Activated CD8-positive, alpha-beta memory T cell treated with anti-CD3 and anti-CD28 coated beads, Interleukin-2, amount 50 U/mL, for 24 hours (primary cell): Measurements from ENCODE around the gene SIRT4.
"Not testable (repeated sequence)": the region's sequence is repeated elsewhere in the genome, so short reads cannot be mapped to it uniquely, and the experiment has no call there.

Experiments used
- DNase-seq: peaks from one replicate; pipeline ENCODE4 v3.0.0-alpha.2; 2020; ENCODE audit errors: extremely low read depth

Gene SIRT4, protein sequence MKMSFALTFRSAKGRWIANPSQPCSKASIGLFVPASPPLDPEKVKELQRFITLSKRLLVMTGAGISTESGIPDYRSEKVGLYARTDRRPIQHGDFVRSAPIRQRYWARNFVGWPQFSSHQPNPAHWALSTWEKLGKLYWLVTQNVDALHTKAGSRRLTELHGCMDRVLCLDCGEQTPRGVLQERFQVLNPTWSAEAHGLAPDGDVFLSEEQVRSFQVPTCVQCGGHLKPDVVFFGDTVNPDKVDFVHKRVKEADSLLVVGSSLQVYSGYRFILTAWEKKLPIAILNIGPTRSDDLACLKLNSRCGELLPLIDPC

DNA sequence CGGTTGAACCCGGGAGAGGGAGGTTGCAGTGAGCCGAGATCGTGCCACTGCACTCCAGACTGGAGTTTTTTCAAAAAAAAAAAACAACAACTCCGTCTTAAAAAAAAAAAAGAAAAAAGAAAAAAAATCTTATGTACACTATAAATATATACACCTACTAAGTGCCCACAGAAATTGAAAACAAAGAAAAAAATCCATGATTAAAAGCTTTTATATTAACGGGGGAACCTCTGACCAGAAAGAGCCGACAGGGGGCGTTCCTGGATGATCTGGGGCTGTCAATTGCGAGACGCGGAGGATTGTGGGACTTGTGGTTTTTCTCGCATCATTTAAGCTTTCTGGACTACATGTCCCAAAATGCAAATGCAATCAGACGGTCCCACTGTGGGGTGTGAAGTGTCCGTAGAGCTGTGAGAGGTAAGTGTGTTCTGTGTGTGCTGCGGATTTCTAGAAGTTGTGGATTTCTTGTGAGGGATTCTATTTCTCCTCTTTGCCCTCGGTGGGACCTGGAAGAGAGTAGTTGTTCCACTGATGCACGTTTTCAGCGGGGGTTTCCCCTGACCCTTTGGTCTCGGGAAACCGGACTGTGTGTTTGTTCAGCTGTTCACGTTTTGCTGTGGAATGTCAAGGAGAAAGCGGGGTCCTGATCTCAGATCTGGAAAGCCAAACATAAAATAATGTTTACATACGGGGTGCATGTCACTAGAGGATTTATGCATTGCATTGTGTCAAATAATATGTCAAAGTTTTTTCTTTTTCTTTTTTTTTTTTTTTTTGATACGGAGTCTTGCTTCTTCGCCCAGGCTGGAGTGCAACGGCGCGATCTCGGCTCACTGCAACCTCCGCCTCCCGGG, at the start of gene SIRT4:
Gene SIRT4, plus strand, starts transcription at position 360 of the 854 bp plus-strand sequence. CDS start 1,241 bp downstream, outside the sequence.
- peak; percentile 78 for DNase-seq

DNA sequence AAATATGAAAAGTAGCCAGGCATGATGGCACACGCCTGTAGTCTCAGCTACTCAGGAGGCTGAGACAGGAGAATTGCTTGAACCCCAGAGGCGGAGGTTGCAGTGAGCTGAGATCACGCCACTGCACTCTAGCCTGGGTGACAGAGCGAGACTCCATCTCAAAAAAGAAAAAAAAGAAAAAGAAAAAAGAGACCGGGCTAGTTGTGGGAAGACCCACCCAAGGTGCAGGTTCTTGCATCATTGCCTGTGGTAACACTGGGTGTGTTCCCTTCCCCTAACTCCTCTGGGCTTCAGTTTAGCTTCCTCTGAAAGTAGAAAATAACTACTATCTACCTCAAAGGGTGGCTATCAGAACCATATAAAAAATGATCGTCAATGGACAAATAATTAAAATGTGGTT, 48.8 kb upstream of the SIRT4 start:
- DNase-seq, result not testable (repeated sequence)

DNA sequence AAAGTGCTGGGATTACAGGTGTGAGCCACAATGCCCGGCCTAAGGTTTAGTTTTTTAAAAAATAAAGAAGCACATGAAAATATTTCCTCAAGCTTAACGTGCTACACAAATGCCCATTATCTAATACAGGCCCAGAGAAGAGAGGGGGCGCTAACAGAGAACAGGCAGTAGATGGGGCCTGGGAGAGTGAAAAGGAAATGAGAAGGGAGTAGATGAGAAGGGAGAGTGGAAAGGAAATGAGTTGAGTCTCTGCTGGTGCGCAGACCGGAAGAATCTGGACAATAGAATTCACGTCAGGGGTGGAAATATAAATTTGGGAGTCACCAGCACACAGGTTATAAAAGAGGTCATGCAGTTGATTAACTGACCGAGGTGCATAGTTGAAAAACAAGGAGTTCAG, 47.3 kb upstream of the SIRT4 start:
- DNase-seq, result no peak

DNA sequence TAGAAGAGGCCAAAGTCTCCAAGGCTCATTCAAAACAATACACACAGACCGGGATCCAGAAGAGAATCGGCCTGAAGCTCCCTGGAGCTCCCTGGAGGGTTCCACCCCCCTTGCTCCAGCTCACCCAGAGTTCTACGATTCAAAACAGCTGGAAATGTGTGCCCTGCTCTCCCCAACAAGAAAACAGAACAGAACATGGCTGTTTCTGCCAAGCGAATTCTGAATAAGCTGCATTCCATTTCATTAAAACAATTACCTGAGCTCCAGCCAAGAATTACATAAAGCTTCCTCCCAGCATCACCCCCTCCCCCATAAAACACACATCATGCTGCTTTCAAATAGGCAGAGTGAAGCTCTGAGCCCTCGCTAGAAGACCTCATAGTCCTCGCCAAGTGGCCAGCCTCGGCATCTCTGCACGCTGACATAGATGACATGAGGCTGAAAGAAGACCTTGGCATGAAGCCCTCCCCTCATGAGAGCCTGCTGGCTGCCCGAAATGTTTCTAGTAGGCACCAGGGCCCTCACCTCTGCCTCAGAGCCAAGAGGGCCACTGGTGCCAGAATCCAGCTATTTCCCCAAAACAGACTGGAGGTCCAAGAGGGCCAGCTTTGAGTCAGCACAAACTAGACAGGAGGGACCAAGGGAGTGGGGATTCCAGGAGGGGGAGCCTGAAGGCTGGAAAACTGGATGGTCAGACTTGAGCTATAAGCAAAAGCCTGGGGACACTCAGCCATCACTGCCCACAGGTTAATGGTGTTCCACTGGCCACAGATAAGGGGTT, 44.9 kb upstream of the SIRT4 start:
- DNase-seq, result no peak

DNA sequence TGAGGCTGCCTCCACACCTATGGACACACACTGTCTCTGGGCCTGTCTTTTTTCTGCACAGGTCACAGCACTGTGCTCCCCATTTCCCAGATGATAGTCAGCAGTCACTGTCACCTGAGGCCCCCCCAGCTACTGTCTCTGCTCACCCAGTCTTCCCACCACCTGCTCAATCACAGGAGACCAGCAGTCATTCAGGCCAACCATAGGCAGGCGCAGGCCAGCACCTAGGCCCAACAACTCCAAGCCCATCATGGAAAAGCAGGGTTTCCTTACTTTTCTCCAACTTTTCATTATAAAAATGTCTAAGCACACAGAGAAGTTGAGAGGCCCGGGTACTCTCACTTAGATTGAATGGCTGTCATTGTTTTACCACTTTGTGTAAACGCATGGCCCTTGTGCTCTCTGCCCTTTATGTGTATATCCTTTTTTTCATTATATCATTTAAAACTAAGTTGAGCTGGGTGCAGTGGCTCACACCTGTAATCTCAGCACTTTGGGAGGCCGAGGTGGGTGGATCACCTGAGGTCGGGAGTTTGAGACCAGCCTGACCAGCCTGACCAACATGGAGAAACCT, 43.7 kb upstream of the SIRT4 start:
- no peak for DNase-seq

DNA sequence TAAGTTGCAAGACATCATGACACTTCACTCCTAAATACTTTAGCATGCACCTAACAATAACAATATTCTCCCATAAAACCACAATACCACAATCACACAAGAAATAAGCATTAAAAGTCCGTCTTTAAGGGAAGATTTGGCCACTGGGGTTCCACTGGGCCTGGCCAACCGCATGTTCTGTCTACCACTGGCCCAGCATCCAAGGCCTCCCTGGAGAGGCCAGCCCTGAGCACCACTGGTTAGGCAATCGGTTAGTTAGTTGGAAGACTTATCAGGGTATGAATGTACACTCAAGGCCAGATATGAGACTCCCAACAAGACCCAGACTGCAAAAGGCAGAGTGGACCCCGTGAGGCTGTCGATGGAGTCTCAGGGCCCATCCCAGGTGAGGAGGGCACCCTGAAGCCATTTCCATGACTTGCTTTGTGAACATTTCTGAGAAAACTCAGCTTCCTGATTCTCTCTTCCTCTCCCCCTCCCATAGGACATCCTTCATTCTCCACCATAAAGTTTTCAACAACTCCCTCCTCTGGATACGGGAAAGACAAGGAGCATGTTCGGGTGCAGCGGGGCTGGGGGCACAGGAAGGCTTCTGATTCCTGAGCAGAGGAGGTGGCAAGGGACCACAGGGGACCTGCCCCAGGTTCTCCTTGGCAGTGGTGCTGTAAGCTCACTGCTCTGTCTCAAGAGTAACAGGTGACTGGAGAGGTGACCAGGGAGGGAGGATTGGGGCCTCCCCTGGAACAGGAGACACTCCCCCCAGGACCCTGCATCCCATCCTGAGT, 42.5 kb upstream of the SIRT4 start:
- no peak for DNase-seq

DNA sequence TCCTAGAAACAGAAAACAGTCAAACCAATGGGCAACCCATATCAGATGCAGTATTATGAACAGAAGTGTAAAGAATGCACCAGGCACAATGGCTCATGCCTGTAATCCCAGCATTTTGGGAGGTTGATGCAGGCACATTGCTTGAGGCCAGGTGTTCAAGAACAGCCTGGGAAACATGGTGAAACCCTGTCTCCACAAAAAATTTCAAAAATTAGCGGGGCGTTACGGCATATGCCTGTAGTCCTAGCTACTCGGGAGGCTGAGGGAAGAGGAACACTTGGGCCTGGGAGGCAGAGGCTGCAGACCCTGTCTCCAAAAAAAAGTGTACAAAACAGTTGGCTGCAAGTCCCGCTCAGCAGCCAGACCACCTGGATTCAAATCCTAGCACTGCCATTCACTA, 41.5 kb upstream of the SIRT4 start:
- DNase-seq, result no peak

DNA sequence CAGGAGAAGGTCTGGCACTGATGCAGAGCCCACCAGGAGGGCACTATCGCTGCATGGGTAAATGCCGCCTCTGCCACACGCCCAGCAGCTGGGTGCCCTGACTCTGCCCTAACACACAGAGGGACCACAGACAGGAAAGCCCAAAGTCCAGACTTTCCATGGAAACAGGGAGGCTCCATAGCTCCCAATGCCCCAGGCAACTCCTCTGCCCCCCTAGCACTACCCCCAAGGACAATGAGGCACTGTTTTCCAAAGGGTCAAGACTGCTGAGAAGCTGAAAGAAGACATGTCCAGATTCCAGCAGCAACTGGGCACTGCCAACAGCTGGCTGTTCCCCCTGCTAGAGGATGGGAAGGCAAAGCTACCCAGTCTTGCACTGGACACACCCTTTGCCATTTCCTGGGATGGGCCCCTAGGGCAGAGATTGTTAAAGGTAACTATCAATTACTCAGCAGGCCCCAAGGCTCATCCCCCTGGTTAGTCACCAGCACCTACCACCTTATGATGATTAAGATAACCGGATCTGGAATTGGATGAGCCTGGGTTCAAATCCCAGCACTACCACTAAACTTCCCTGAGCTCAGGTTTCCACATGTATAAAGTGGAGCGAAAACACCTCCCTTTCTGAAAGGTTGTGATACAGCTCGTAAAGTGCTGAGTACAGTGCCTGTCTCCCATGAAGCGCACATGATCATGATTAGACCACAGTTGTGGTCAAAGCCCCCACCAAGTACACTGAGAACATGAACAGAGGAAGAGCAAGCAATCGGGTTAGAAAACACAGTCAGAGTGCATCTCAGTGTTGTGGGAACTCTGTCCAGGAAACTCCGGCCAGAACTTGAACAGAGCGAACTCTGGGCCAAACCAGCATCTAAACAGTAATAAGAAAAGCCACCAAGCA, 39.9 kb upstream of the SIRT4 start:
- no peak for DNase-seq

DNA sequence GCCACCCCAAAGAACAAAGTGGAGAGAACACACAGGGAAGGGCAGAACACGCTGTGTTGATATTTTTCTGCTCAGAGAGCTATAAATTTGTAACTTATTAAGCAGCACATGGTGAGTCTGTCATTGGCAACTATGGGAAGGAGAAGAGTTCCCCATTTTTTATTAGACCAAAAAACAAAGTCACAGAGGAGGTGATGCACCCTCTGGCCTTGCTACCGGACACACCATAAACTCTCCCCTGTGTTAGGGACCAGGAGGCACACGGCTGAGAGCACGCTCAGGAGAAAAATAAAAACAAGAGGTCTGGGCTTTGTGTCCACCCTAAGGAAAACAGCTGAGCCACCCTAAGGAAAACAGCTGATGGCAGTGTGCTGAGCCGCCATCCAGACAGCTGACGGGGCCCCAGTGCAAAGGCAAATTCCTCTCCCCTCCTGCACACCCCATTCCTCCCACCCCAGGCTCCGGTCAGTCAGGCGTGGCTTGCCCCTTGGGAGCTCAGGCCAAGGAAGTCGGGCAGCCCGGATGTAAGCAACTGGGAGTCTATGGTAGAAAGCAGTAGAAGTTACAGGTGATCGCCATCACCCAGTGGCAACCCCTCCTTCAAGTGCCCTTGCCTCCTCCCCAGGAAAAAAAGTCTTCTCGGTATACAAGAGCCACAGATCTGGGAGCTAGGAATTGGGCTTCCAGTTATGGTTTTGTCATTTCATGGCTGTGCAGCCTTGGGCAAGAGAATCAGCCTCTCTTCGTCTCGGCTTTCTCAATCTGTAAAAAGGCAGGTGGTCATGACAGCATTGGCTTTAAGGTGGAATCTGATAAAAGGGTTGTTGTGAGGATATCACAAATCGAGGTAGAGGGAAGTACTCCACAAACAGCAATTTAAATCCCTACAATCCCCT, 39.0 kb upstream of the SIRT4 start:
- DNase-seq, result no peak

DNA sequence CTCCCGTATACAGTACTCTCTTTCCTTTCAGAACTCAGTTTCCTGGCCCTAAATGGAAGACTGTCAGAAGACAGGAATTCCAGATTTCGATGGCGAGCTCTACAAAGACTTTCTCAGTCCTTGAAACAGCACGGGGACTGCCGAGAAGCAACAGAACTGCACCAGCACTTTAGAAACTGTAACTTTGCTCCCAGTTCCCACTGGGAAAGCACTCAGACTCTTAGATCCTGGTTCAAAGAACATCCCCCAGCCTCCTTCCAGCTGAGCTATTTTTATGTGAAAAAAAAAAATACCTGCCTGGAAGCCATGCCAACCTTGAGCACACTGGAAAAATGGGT, 38.4 kb upstream of the SIRT4 start:
- DNase-seq, result no peak

DNA sequence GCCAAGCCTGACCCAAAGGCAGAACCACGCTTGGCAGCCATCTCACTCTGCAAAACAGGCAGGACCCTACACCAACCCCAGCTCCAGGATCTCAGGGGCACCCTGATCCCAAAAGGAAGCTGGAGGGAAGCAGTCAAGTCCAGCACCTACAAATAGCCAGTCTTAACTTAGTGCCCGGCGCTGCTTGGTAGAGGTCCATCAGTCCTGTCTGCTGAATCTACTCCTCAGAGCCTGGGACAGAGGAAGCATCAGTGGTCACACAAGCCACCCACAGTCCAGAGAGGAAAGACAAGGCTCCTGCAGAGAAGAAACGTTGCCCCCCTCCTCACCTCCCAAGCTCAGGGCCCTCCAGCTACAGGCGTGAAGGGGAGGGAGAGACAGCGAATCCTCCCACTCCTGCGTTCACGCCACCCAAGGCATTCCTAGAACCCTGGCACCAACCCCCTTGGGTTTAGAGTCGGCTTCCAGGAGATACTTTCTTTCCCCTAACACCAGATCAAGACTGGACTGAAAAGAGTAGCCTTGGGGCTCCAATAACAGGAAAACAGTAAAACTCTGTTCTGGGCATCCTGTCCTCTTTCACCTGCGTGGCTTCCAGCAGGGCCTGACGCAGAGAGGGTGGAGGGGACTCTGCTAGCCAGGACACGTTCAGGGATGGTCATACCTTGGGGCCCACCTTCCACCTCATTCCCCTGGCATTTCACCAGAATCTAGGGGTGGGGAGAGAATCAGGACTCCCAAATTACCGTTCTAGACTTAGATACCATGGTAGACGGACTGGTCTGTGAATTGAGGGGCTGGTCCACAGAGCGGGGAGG, 37.8 kb upstream of the SIRT4 start:
- DNase-seq, result no peak

DNA sequence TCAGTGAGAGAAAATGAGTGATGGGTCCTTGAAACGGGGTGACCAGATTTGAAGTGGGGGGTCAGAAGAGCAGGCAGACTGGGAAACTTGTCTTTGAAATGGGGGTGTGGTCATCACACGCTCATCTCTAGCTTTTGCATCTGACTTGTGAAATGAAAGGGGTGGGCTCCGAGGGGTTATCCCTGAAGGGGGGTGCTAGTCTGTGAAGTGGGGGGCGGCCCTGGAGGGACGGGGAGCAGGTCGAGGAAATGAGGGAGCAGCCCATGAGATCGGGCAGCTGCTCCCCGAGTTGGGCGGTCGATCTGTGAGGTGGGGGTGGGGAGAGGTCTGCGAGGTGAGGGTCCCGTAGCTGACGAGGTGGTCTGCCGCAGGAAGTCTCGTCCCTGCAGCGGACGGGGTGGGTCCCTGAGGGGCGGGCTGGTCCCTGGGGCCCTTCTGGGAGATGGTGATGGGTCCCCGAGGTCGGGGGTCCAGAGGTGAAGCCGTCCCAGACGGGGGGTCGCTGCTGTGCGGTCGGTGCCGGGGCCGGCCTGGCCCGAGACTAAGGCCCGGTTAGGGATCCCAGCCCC, 37.1 kb upstream of the SIRT4 start:
- DNase-seq, result no peak

DNA sequence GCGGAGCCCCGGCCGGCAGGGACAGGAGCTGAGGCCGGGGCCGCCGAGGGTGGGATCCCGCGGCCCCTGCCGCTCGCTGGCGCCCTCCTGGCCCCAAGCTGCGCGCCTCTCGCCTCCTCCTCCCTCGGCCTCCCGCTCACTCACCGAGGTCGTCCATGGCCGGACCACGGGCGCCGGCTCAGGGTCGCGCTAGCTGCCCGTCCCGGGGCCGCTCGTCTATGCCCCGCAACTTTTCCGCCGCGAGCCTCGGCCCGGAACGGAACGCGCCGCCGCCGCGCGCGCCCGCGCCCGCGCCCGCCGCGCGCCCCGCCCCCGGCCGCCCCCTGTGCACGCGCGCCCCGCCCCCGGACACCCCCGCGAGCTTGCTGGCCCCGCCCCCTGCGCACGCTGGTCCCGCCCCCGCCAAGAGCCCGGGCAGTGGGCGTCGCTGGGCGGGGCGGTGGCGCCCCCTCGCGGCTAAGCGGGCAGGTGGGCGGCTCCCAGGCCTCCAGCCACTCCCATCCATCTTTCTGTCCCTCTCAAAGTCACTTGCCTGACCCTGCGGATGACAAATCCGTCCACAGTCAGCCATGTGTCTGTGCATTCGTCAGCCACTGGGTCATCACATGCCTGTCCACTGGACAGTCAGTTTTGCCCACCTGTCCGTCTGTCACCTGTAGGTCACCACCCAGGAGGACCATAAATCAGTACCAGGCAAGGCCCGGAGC, 36.5 kb upstream of the SIRT4 start, which contains the start of gene PXN:
Gene PXN, minus strand, starts transcription at position 258 of the 707 bp plus-strand sequence. Its CDS starts 101 bp downstream, at position 157.
- peak; percentile 54 for DNase-seq

DNA sequence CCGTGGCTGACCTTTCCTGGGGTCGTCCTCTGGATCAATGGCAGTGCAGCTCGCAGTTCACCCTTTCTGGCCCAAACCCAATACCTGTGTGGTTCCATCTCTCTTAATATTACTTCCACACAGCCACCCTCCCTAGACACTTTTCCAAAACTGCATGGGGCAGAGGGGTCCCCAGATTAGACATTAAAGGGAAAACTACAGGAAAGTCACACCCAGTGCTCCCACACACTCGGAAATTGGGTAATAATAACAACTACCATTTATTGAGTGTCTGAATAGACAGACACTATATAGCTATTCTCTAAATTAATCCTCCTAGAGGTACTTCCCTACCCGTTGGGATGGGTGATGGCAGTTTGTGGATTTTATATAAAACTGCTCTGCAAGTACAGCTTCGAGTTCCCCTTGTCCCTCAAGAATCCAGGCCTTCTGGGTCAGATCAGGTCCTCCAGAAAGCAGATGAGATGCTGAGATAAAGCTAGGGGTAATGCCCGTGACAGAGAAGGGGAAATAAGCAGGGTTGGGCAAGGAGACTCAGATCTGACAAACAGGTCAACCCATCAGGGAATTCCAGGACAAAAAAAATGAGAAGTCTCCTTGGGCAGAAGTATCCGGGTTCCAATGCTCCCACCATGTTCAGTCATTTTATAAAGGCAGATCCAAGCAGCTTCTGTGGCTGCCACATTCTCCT, 35.8 kb upstream of the SIRT4 start:
- no peak for DNase-seq

DNA sequence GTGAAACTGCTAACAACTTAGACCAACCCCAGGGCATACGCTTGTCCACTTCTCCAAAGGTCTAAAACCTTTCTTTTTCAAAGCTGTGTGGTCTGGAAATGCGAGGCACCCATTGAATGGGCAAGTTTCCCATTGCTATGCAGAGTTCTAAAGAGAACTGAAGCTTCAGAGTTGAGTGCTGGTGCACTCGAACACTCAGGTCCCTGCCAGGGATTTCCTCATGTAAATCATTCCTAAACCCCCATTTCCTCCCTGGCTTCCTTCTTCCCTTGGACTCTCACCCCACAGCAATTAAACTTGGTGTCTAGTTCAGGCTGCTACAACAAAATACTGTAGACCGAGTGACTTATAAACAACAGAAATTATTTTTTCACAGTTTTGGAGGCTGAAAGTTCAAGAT, 34.4 kb upstream of the SIRT4 start:
- DNase-seq, result no peak

DNA sequence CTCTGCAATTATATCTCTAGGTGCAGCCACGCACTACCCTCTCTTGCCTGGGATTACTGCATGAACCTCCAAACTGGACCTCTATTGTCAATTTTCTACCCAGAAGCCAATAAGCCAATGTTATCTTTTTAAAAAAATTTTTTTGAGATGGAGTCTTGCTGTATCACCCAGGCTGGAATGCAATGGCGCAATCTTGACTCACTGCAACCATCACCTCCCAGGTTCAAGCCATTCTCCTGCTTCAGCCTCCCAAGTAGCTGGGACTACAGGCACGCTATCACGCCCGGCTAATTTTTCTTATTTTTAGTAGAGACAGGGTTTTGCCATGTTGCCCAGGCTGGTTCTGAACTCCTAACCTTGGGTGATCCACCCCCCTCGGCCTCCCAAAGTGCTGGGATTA, 25.4 kb upstream of the SIRT4 start:
- DNase-seq, result no peak
